GM19238 (cell line): Measurements from ENCODE around the gene C17orf107.

Experiments
- DNase-seq: peaks from one replicate; pipeline ENCODE4 v3.0.0; 2011; ENCODE audit warnings: low spot score; ENCODE audit not compliant: insufficient read length

The C17orf107 gene

GRCh38 chr17:4934173-4934979 is 35.0 kb downstream of the C17orf107 start:
- DNase-seq, result peak; percentile 42

DNA sequence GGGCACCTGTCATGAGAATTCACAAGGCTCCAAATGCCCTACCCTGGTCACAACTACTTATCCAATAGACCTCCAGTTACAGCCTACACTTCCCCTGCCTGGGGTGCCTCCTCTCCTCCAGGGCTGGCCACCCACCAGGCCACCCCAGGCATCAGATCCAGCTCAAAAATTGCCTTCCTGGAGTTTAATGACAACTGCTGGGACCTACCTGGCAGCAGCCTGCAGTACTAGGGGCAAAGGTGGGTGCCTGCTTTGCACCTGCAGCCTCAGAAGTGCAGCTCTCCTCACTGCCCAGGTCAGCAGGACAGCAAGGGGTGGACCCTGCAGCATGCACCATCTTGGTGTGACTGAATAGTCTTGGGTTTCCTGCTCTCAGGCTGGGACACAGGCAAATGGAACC is 36.3 kb downstream of the C17orf107 start:
- DNase-seq, result no peak

GRCh38 chr17:4936436-4936835 is 37.1 kb downstream of the C17orf107 start:
- no peak for DNase-seq

- DNase-seq, result no peak
Observed at GRCh38 chr17:4937553-4937952, 38.2 kb downstream of the C17orf107 start.

DNA sequence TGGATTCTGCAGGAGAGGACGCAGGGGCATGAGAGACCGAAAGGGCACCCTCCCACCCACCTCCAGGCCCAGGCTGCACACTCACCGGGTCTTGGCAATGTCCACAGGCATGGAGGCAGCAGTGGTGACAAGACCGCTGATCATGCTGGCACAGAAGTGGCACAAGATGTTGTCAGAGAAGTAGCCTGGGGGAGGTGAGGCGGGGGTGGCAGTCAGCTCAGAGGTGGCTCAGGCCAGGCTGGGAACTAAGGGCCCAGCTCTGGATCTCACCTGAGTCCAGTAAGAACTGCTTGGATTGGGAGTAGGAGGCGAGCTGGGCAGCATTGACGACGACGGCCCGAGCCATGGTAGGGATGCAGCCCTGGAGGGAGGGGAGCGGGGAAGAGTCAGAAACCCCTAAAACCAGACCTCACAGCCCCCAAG is 38.7 kb downstream of the C17orf107 start:
- no peak for DNase-seq

DNA sequence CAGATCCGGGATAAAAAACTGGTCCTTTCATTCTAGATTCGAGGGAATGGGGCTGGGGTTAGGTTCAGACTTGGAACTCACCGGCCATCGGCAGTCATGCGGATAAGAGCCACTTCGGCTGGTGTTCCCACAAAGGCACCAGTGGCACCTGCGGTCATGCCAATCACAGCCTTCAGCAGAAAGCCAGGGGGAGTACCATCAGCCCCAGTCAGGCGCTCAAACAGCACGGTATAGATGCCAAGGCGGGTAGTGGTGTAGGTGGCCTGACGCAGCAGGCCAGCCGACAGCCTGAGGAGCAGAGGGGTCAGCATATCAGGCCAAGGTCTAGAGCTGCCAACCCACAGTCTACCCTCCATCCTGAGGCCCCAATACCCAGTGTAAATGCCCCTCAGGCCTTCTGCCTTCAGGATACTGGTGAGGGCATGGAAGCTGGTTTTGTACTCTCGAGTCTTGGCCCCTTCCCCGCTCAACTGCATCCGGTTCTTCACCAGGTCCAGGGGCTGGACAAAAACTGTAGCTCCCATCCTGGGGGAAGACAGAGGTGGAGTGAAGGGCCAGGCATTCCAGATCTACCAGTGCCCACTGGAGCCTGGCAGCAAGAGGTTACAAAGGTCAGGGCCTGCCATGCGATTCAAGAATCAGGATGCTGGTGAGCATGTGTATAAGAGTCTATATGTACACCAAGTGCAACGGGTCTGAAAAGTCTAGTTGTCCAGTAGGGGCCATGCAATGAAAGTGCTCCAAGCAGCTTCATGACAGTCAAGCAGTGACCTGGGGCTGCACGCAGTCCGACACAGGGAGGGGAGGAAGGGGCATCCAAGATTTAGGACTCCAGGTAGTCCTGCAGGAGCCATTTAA is 39.6 kb downstream of the C17orf107 start:
- DNase-seq, result no peak

- no peak for DNase-seq
Observed at GRCh38 chr17:4939546-4939795, 40.1 kb downstream of the C17orf107 start.

DNA sequence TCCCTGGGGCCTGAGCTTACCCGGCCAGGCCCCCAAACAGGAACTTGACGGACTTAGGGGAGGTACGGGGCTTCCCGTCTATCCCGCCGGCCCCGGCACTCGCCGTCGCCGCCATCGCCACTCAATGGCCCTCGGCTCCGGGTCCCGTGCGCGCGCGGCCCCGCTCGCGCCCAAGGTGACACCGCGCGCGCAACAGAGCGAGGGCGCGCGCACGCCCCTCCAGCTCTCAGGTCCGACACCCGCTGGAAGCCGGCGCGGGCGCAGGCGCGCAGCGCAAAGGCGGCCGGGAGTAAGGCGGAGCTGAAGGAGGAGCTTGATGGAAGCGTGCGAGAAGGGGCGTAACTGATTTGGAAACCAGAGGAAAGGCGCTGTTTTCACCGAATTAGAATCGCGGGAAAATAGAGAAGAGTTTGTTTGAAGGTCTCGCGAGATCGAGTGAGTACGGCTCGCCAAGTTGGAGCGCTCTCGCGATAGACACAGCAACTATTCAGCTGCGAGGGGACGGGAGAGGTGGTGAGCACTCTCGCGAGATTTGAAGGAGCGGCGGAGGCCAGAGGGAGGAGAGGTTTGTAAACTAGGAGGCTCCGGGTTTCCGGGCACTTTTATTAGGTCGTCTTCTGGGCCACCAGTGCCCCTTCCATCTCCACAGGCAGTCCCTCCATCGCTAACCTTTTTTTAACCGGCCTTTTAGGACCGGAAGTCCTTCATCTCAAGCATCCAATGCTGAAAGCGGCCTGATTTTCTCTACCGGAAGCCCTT is 40.6 kb downstream of the C17orf107 start, which contains the start of the genes RNF167 and SLC25A11:
TSS of gene RNF167 (plus strand) at position 473 of the 759 bp plus-strand sequence. CDS start 642 bp downstream, outside the sequence.
TSS of gene SLC25A11 (minus strand) at position 251 of the 759 bp plus-strand sequence. CDS start at position 115, 136 bp downstream.
- DNase-seq, result peak; percentile 93

- no peak for DNase-seq
Observed at GRCh38 chr17:4940555-4941318, 41.4 kb downstream of the C17orf107 start.

DNA sequence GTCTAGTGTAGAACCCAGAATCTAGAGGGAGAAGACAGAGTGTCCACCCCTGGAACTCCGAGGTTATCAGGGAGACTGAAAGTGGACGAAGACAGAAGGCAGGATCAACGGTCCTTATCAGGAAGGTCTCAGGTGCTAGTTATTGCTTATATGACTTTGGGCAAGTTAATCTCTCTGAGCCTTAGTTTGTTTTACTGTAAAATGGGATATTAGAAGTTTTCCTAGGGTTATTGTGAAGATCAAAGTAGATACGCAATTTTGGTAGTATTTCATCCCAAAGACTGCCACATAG is 41.9 kb downstream of the C17orf107 start:
- no peak for DNase-seq

- no peak for DNase-seq
Observed at GRCh38 chr17:4942760-4943508, 43.6 kb downstream of the C17orf107 start.

- no peak for DNase-seq
Observed at GRCh38 chr17:4944163-4944553, 44.8 kb downstream of the C17orf107 start.

DNA sequence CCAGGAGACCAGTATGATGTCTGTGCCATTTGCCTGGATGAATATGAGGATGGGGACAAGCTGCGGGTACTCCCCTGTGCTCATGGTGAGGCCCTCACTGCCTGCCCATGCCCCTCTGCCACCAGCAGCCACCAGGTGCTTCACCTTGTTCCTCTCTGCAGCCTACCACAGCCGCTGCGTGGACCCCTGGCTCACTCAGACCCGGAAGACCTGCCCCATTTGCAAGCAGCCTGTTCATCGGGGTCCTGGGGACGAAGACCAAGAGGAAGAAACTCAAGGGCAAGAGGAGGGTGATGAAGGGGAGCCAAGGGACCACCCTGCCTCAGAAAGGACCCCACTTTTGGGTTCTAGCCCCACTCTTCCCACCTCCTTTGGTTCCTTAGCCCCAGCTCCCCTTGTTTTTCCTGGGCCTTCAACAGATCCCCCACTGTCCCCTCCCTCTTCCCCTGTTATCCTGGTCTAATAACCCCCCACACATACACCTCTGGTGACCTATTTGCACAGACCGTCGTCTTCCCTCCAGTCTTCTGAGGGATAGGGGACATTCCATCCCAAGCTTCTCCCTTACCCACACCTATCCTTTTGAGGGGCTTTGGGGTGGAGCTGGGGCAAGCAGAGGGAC is 45.3 kb downstream of the C17orf107 start:
- no peak for DNase-seq

GRCh38 chr17:4945176-4945943 is 46.0 kb downstream of the C17orf107 start:
- no peak for DNase-seq

GRCh38 chr17:4945944-4946280 is 46.6 kb downstream of the C17orf107 start:
- no peak for DNase-seq

- no peak for DNase-seq
Observed at GRCh38 chr17:4946312-4946976, 47.1 kb downstream of the C17orf107 start.

- DNase-seq, result no peak
Observed at GRCh38 chr17:4947010-4947410, 47.7 kb downstream of the C17orf107 start.

GRCh38 chr17:4947411-4948165 is 48.3 kb downstream of the C17orf107 start:
- DNase-seq, result peak; percentile 68
